IMR-90 (cell line): ENCODE data around the gene IGF1R. TPM values are rescaled to one million over a fixed set of nuclear protein-coding genes. Genes with fewer than 3 reads are reported as not detected.

ENCODE experiments used
- ATAC-seq: fragments of 200-7000 bp; cut with Tn5 transposase; 2 replicates; pipeline ENCODE4 v1.9.1; 2020; ENCODE audit warnings: low read depth, mild to moderate bottlenecking, moderate library complexity
- BruUV-seq: library from RNA; stranded (reverse); fragments of 400-500 nt; replicated peaks from 2 replicates; lab custom pipeline; 2021; lab: Mats Ljungman, UMichigan
- CTCF ChIA-PET: fragments of 300-600 bp; formaldehyde crosslinking; extraction: SDS; loops from one replicate; lab custom pipeline; 2021; ENCODE audit warnings: antibody characterized with exemption; lab: Yijun Ruan, JAX
- POLR2A ChIA-PET: fragments of 300-600 bp; sonication (Branson Sonifier 250); formaldehyde crosslinking; loops from one replicate; lab custom pipeline; 2022; ENCODE audit warnings: antibody characterized with exemption; ENCODE audit not compliant: unreplicated experiment; lab: Charles Lee
- DNase-seq: peaks from one replicate; pipeline ENCODE4 v3.0.0; 2013
- H2AFZ ChIP-seq: replicated peaks from 2 replicates; pipeline ENCODE3; 2013; ENCODE audit warnings: low read length, mild to moderate bottlenecking; ENCODE audit not compliant: poor library complexity
- H2AK5ac ChIP-seq: 2 replicates; pipeline ENCODE4 v1.6.1; 2013; ENCODE audit warnings: low read depth, low read length, inconsistent platforms
- H2AK9ac ChIP-seq: replicated peaks from 2 replicates; pipeline ENCODE3; 2013; ENCODE audit warnings: mild to moderate bottlenecking, low read depth, low read length, moderate library complexity; ENCODE audit not compliant: poor library complexity
- H2BK120ac ChIP-seq: 2 replicates; pipeline ENCODE4 v1.6.1; 2013; ENCODE audit warnings: low read depth, low read length, inconsistent platforms
- H2BK15ac ChIP-seq: 3 replicates; pipeline ENCODE4 v1.6.1; 2013; ENCODE audit warnings: low read depth, low read length, inconsistent platforms
- H2BK20ac ChIP-seq: 2 replicates; pipeline ENCODE4 v1.6.1; 2013; ENCODE audit warnings: low read depth, mild to moderate bottlenecking, inconsistent platforms, low read length, moderate library complexity
- H2BK5ac ChIP-seq: 2 replicates; pipeline ENCODE4 v1.6.1; 2013; ENCODE audit warnings: mild to moderate bottlenecking, low read depth, low read length, inconsistent platforms; ENCODE audit not compliant: poor library complexity, severe bottlenecking
- H3K14ac ChIP-seq: replicated peaks from 2 replicates; pipeline ENCODE4 v1.6.1; 2013; ENCODE audit warnings: low read depth, low read length, inconsistent platforms
- H3K18ac ChIP-seq: 2 replicates; pipeline ENCODE4 v1.6.1; 2013; ENCODE audit warnings: low read depth, low read length, control low read depth
- H3K23ac ChIP-seq: 2 replicates; pipeline ENCODE4 v1.6.1; 2013; ENCODE audit warnings: low read depth, low read length, inconsistent platforms
- H3K27ac ChIP-seq: 2 replicates; pipeline ENCODE4 v1.5.1; 2013; ENCODE audit warnings: mild to moderate bottlenecking, control low read depth, low read length; ENCODE audit not compliant: insufficient read depth
- H3K27me3 ChIP-seq: 2 replicates; pipeline ENCODE4 v1.6.1; 2013; ENCODE audit warnings: low read length; ENCODE audit not compliant: control insufficient read depth, insufficient read depth
- H3K36me3 ChIP-seq: 2 replicates; pipeline ENCODE4 v1.6.1; 2013; ENCODE audit warnings: low read length, mixed read lengths; ENCODE audit not compliant: control insufficient read depth, insufficient read depth
- H3K4ac ChIP-seq: 2 replicates; pipeline ENCODE4 v1.6.1; 2013; ENCODE audit warnings: low read depth, low read length, inconsistent platforms
- H3K4me1 ChIP-seq: 2 replicates; pipeline ENCODE4 v1.6.1; 2013; ENCODE audit warnings: low read length, mixed read lengths; ENCODE audit not compliant: control insufficient read depth, insufficient read depth
- H3K4me2 ChIP-seq: 2 replicates; pipeline ENCODE4 v1.6.1; 2013; ENCODE audit warnings: low read depth, mild to moderate bottlenecking, control low read depth, low read length, moderate library complexity
- H3K4me3 ChIP-seq: 2 replicates; pipeline ENCODE4 v1.5.1; 2013; ENCODE audit warnings: low read depth, mild to moderate bottlenecking, control low read depth, low read length, moderate library complexity; ENCODE audit not compliant: insufficient read depth
- H3K56ac ChIP-seq: 2 replicates; pipeline ENCODE4 v1.6.1; 2013; ENCODE audit warnings: low read length, inconsistent platforms; ENCODE audit not compliant: insufficient read depth; ENCODE audit errors: extremely low read depth
- H3K79me1 ChIP-seq, 2 experiments: 2 replicates each; pipeline ENCODE4 v1.6.1; 2013; ENCODE audit warnings: low read length in 2 of 2, inconsistent platforms in 1 of 2, low read depth in 1 of 2
- H3K9ac ChIP-seq: 2 replicates; pipeline ENCODE4 v1.6.1; 2013; ENCODE audit warnings: low read depth, low read length, control low read depth
- H3K9me1 ChIP-seq: 2 replicates; pipeline ENCODE4 v1.6.1; 2013; ENCODE audit warnings: low read length, inconsistent platforms; ENCODE audit not compliant: insufficient read depth
- H3K9me3 ChIP-seq: 2 replicates; pipeline ENCODE4 v1.6.1; 2013; ENCODE audit warnings: low read length; ENCODE audit not compliant: control insufficient read depth, insufficient read depth
- H4K20me1 ChIP-seq: 2 replicates; pipeline ENCODE4 v1.6.1; 2013; ENCODE audit warnings: low read length, inconsistent platforms; ENCODE audit not compliant: insufficient read depth
- H4K5ac ChIP-seq: 2 replicates; pipeline ENCODE4 v1.6.1; 2013; ENCODE audit warnings: mild to moderate bottlenecking, low read depth, low read length, control low read depth
- H4K8ac ChIP-seq, 2 experiments: 2 replicates each; pipeline ENCODE4 v1.6.1; 2013; ENCODE audit warnings: low read depth in 2 of 2, low read length in 2 of 2, control low read depth in 1 of 2, inconsistent platforms in 1 of 2
- H4K91ac ChIP-seq: 2 replicates; pipeline ENCODE4 v1.6.1; 2013; ENCODE audit warnings: low read depth, low read length, inconsistent platforms; ENCODE audit not compliant: insufficient read depth
- BHLHE40 ChIP-seq: fragments of 150-350 bp; IDR thresholded peaks from 2 replicates; pipeline ENCODE4 v1.6.1; 2016; ENCODE audit warnings: mild to moderate bottlenecking, low read depth, low read length
- CEBPB ChIP-seq: IDR thresholded peaks from 2 replicates; pipeline ENCODE4 v1.6.1; 2012; ENCODE audit warnings: low read depth, low read length, improper control_type of control experiment
- CHD1 ChIP-seq: IDR thresholded peaks from 2 replicates; pipeline ENCODE4 v1.6.1; 2012; ENCODE audit warnings: low read depth, low read length, improper control_type of control experiment
- FOS ChIP-seq: fragments of 150-350 bp; IDR thresholded peaks from 2 replicates; pipeline ENCODE4 v1.6.1; 2016; ENCODE audit warnings: low read depth, low read length
- MAFK ChIP-seq: IDR thresholded peaks from 2 replicates; pipeline ENCODE4 v1.6.1; 2012; ENCODE audit warnings: low read depth, low read length, improper control_type of control experiment
- MAZ ChIP-seq: IDR thresholded peaks from 2 replicates; pipeline ENCODE4 v1.6.1; 2012; ENCODE audit warnings: low read depth, mild to moderate bottlenecking, low read length, improper control_type of control experiment, moderate library complexity, borderline replicate concordance
- MXI1 ChIP-seq: IDR thresholded peaks from 2 replicates; pipeline ENCODE4 v1.6.1; 2012; ENCODE audit warnings: low read depth, mild to moderate bottlenecking, low read length, moderate library complexity, borderline replicate concordance
- NFE2L2 ChIP-seq: fragments of 150-350 bp; IDR thresholded peaks from 2 replicates; pipeline ENCODE4 v1.6.1; 2016; ENCODE audit warnings: low read depth, mild to moderate bottlenecking, low read length
- POLR2A ChIP-seq: IDR thresholded peaks from 2 replicates; pipeline ENCODE4 v1.6.1; 2012; ENCODE audit warnings: mild to moderate bottlenecking, low read depth, low read length
- RAD21 ChIP-seq: IDR thresholded peaks from 2 replicates; pipeline ENCODE4 v1.6.1; 2012; ENCODE audit warnings: low read length, improper control_type of control experiment
- RCOR1 ChIP-seq: IDR thresholded peaks from 2 replicates; pipeline ENCODE4 v1.6.1; 2012; ENCODE audit warnings: mild to moderate bottlenecking, low read length, improper control_type of control experiment; ENCODE audit not compliant: insufficient replicate concordance
- RFX5 ChIP-seq: IDR thresholded peaks from 2 replicates; pipeline ENCODE4 v1.8.0; 2012; ENCODE audit warnings: low read depth, mild to moderate bottlenecking, low read length, moderate library complexity
- SMC3 ChIP-seq: fragments of 150-350 bp; IDR thresholded peaks from 2 replicates; pipeline ENCODE4 v1.6.1; 2016; ENCODE audit warnings: low read depth, mild to moderate bottlenecking, antibody characterized with exemption, low read length, moderate library complexity
- WGBS, 2 experiments: methylation state at CpG; one replicate each; pipeline versions ENCODE4 v1.1.5 to v1.1.7; 2013; ENCODE audit warnings: missing lambda C conversion rate in 2 of 2; ENCODE audit not compliant: insufficient read length in 1 of 2; ENCODE audit errors: extremely low coverage in 2 of 2; 5-methylcytosine and 5-hydroxymethylcytosine counted together
- dilution Hi-C: fragments of 300-500 bp; cut with HindIII; formaldehyde crosslinking; loops from one replicate; pipeline ENCODE4 v1.14.3; 2018; ENCODE audit warnings: low sequenced_read_pairs; ENCODE audit not compliant: unreplicated experiment
- in situ Hi-C: fragments of 300-500 bp; cut with MboI; formaldehyde crosslinking; loops from 3 replicates; pipeline ENCODE4 v1.14.3; 2019; ENCODE audit warnings: low sequenced_read_pairs, inconsistent platforms, mixed read lengths
- intact Hi-C: fragments of 100-400 bp; cut with micrococcal nuclease; formaldehyde crosslinking; loops from 2 replicates; pipeline ENCODE4 v1.10.0; 2022
- polyA plus RNA-seq, 3 experiments: library from polyadenylated mRNA; depleted of rRNA; stranded (reverse); fragments of >200 nt; gene quantifications; 2 replicates each; pipeline ENCODE4 v1.2.3, GENCODE V29; 2012; ENCODE audit warnings: low replicate concordance in 1 of 3
- total RNA-seq: library from RNA; depleted of rRNA; stranded (reverse); fragments of >200 nt; gene quantifications from 2 replicates; pipeline ENCODE4 v1.2.3, GENCODE V29; 2012
- TF ChIP-seq, protein P1 (sequence below): conservative IDR thresholded peaks from 2 replicates; pipeline ENCODE4 v1.5.1; 2012; ENCODE audit warnings: mild to moderate bottlenecking, low read depth, low read length, improper control_type of control experiment
- TF ChIP-seq, protein P2 (sequence below): fragments of 150-350 bp; IDR thresholded peaks from 2 replicates; pipeline ENCODE4 v1.6.1; 2016; ENCODE audit warnings: low read depth, mild to moderate bottlenecking, low read length, moderate library complexity, borderline replicate concordance
- TF ChIP-seq, protein P3 (sequence below): fragments of 150-350 bp; IDR thresholded peaks from 2 replicates; pipeline ENCODE4 v1.6.1; 2017; ENCODE audit warnings: mild to moderate bottlenecking, antibody characterized with exemption, low read length, low read depth

IGF1R gene
- total and polyA plus RNA-seq, 2 of the 4 experiments (the other 2 are of a cell fraction) = 24.0 to 24.9 TPM

DNA sequence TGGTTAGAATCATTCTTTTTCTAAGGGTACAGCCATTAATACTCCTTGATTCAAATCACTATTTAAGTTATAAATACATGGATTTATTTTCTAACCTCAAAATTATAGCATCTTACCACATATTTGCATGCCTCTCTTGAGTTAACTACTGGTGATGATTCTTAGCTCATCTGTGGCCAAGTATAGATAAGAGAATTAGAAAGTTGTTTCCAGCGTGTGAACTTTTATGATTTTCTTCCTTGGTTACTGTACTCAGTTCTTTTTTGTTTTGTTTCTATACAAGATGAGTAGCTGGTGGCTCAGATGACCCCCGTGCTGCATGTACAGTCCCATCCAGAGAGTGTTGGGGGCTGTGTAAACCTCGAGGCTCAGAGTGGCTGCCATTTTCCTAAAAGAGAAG is 124.6 kb downstream of the IGF1R start:
- Histone ChIP-seq H2BK20ac (no peak overlapping the region), H3K56ac (no peak overlapping the region), H3K4me2 (no peak overlapping the region), H3K36me3 (peaks cover 3% of the 10 kb centered on the region; the same call in 1 of the 2 replicates), H4K5ac (no peak overlapping the region), H3K27me3 (no peaks in the 10 kb centered on the region), H2AFZ (no peak overlapping the region), H3K4me1 (peaks cover 24% of the 10 kb centered on the region), H2BK5ac (no peak overlapping the region), H2AK9ac (no peak overlapping the region), H4K91ac (no peak overlapping the region), H3K27ac (no peak overlapping the region), H4K8ac (0 out of 4 replicates have a peak overlapping the region, but pooled peaks of 1 of the 2 experiments have one; percentile 4), H3K14ac (peak overlapping the region; percentile 29; the same call in 1 of the 2 replicates), H3K18ac (no peak overlapping the region), H2BK15ac (no peak overlapping the region), H2AK5ac (no peak overlapping the region), H3K79me1 (peaks cover 42 to 89% of the 10 kb centered on the region in 2 experiments), H2BK120ac (no peak overlapping the region), H3K23ac (peak overlapping the region; percentile 59; the same call in 1 of the 2 replicates), H4K20me1 (peaks cover 80% of the 10 kb centered on the region), H3K9ac (no peak overlapping the region), H3K4ac (no peak overlapping the region), H3K9me1 (peaks cover 32% of the 10 kb centered on the region), H3K9me3 (no peaks in the 10 kb centered on the region), H3K4me3 (no peak overlapping the region)
- WGBS, 2 experiments = no CpG with 5 or more reads among the region's 3 CpGs
- no peak for ATAC-seq
- CTCF ChIA-PET = interaction anchor here (0.6 kb wide), 1 partner anchor 118 kb away, joined by 4 read pairs; no protein-coding TSS in a partner anchor
- no peak for DNase-seq
- intact Hi-C loops = loop anchor here (10.0 kb wide), 1 partner anchor 328 kb away; no protein-coding TSS in a partner anchor
- dilution Hi-C loops = no loop called here
- no peak for TF ChIP-seq BHLHE40
- TF ChIP-seq RFX5 = no peak
- no peak for TF ChIP-seq MXI1
- TF ChIP-seq, protein P1, sequence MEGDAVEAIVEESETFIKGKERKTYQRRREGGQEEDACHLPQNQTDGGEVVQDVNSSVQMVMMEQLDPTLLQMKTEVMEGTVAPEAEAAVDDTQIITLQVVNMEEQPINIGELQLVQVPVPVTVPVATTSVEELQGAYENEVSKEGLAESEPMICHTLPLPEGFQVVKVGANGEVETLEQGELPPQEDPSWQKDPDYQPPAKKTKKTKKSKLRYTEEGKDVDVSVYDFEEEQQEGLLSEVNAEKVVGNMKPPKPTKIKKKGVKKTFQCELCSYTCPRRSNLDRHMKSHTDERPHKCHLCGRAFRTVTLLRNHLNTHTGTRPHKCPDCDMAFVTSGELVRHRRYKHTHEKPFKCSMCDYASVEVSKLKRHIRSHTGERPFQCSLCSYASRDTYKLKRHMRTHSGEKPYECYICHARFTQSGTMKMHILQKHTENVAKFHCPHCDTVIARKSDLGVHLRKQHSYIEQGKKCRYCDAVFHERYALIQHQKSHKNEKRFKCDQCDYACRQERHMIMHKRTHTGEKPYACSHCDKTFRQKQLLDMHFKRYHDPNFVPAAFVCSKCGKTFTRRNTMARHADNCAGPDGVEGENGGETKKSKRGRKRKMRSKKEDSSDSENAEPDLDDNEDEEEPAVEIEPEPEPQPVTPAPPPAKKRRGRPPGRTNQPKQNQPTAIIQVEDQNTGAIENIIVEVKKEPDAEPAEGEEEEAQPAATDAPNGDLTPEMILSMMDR = no peak
- TF ChIP-seq CHD1 = no peak
- TF ChIP-seq, protein P2, sequence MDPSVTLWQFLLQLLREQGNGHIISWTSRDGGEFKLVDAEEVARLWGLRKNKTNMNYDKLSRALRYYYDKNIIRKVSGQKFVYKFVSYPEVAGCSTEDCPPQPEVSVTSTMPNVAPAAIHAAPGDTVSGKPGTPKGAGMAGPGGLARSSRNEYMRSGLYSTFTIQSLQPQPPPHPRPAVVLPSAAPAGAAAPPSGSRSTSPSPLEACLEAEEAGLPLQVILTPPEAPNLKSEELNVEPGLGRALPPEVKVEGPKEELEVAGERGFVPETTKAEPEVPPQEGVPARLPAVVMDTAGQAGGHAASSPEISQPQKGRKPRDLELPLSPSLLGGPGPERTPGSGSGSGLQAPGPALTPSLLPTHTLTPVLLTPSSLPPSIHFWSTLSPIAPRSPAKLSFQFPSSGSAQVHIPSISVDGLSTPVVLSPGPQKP = no peak
- no peak for TF ChIP-seq FOS
- TF ChIP-seq RAD21 = no peak
- TF ChIP-seq MAZ = no peak
- TF ChIP-seq NFE2L2 = no peak
- TF ChIP-seq SMC3 = no peak
- TF ChIP-seq CEBPB = no peak
- TF ChIP-seq MAFK = no peak
- TF ChIP-seq, protein P3, sequence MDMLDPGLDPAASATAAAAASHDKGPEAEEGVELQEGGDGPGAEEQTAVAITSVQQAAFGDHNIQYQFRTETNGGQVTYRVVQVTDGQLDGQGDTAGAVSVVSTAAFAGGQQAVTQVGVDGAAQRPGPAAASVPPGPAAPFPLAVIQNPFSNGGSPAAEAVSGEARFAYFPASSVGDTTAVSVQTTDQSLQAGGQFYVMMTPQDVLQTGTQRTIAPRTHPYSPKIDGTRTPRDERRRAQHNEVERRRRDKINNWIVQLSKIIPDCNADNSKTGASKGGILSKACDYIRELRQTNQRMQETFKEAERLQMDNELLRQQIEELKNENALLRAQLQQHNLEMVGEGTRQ = no peak
- no peak for TF ChIP-seq POLR2A
- no peak for TF ChIP-seq RCOR1
- POLR2A ChIA-PET = no interaction called here
- BruUV-seq = no TSS peak
- in situ Hi-C loops = no loop called here
